HTR-8/SVneo (cell line): ENCODE data around the gene GATAD2A.

Experiments
- DNase-seq: peaks from one replicate; pipeline ENCODE4 v3.0.0; 2011; ENCODE audit warnings: low spot score, mixed read lengths; ENCODE audit not compliant: insufficient read length
- FAIRE-seq: peaks from 2 replicates; lab custom pipeline; 2011; peaks lifted over from hg19 to GRCh38; lab: Jason Lieb, UNC

GATAD2A gene

DNA sequence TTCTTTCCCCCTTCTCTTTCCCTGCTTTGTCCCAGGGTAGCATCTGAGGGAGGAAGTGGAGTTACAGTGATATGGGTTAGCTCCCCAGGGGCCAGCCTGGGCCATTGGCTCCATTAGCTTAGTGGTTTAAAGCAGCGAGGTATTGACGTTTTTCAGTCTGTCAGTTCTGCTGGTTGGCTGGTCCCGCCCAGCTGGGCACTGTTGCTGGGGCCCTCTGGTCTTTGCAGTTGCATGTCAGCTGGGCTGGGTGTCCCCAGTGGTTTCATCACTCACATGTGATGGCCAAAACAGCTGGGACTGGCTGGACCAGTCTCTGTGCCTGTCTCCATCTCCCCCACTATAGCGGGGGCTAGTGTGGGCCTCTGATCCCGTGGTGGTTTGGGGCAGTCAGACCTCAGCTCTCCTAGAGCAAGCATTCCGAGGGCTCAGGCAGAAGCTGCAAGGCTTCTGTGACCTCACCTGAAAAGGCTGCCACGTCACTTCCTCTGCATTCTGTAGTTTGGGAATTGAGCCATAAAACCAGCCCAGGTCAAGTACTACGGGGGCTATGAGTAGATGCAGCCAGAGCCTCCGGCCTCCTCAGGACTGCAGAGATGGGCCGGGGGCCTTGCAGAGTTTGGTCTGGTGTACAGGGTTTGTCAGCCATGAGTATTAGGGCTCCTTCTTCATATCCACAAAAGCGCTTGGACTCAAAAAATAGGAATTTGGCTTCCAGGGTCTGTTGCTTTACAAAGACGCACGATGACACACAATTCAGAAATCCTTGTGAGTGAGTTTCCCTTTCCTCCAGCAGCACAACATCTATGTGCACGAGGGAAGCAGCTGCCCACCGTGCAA is 79.9 kb downstream of the GATAD2A start:
- FAIRE-seq, result no peak
- DNase-seq, result no peak

DNA sequence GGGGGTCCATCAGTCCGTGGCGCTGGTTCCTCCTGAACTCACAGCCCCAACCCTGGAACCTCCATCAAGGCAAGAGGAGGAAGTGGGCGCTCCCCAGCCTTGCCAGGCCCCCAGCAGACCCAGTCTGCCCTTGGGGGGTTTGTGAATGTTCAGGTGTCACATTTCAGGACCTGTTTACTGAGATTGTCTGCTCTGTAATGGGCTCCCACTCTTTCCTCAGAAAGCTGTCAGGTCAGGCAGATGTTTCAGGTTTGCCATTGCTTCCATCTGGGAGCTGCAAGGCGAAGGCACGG is 80.5 kb downstream of the GATAD2A start:
- DNase-seq (no peak), FAIRE-seq (no peak)

DNA sequence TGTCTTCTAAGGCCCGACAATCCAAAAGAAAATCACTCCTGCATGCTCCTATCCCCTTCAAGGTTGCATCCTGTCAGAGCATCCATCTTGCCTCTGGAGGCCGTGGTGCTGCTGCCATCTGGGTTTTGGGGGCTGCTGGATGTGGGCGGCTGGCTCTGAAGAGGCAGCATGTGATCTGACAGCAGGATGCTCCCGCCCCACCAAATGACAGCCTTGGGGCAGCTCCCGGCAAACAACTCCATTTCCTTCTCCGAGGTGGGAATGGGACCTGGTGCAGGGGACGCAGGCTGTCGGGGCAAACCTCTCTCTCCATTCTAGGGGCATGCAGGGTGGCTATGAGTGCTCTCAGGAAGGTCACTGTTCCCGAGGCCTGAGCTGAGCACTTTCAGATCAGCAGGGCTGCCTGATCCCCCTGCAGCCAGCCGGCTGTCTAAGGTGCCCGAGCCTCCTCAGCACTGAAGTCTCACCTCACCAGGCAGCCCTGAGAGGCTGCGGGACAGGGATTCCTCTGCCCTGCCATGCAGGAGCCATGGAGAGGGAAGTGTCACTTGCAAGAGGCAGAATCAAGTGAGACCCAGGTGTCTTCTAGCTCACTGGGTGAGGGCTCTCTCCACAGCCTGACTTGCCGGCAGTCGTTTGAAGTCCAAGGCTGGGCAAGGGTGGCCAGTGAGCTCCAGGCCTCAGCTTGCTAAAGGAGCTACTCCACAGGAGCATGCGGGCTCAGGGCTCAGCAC is 81.0 kb downstream of the GATAD2A start:
- DNase-seq (no peak), FAIRE-seq (no peak)

DNA sequence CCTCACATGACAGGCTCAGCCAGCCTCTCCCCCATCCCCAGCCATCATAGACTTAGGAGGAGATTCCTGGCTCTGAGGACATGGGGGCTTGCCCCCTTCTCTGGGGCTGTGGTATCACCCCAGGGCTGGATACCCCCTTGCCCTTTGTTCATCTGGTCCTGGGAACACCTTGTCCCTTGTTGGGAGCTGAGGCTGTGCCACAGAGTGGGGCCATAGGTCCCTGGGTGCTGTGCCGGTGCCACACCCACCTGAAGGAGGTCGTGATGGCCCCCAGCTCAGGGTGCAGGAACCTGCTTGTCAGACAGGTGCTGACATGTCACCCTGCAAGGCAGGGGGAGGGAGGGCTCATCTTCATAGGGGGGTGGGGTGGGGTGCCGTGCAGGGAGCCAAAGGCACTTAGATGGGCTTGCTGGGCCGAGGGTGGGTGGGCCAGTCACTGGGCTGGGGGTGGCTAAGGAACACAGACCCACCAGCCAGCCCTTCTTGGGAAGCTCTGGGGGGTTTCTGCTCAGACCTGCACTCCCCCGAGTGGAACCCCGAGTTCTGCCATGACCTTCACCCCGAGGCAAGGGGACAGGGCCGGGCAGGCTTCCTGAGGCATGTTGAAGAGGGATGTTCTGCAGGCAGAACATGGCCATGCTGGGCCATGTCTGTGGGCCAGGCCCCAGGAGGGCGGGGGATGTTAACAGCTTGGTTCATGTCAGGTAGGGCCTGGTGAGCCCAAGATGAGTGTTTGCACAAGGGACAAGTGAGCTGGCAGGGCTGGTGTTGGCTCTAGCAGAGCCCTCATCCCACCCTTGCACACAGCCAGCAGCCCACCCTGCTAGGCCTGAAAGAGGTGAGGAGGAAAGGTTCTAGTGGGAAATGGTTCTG is 81.8 kb downstream of the GATAD2A start:
- DNase-seq, result no peak
- FAIRE-seq, result no peak

DNA sequence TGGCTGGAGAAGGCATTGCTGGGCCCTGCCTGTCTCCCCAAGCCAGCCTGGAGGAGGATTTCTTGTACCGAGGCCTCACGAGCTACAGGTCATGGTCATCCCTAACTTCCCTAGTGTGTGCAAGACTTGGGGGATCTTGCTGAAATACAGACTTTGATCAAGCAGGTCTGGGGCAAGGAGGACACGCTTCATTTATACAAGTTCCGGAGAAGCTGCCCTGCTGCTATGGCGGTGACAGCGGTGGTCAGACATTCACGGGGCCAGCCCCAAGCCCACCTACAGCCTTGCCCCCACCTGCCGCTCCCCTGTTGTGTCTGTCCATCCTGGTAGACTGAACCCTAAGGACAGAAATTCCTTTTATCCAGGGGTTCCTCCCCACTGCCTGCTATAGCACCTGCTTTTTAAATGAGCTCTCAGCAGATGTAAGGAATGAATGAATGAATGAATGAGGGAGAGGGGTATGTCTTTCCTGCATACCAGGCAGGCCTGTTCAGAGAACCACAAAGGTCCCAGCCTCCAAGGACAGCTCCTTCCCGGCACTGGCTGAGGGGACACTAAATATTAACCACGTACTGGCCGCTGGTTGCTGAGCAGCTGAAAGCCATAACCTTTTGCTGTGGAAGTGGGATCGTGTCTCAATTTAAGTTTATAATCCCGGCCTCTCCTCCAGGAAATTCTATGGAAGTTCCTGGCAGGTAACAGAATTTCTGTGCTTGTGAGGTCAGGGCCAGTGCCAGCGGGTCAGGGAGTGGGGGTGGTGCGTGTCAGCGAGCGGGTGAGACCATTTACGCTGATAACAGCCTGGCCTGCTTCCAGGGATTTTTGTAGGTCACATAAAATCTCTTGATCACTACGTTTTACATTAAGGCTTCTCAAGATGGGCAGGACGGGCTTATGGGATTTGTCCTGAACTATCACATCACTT is 82.7 kb downstream of the GATAD2A start:
- FAIRE-seq, result no peak
- DNase-seq, result no peak

DNA sequence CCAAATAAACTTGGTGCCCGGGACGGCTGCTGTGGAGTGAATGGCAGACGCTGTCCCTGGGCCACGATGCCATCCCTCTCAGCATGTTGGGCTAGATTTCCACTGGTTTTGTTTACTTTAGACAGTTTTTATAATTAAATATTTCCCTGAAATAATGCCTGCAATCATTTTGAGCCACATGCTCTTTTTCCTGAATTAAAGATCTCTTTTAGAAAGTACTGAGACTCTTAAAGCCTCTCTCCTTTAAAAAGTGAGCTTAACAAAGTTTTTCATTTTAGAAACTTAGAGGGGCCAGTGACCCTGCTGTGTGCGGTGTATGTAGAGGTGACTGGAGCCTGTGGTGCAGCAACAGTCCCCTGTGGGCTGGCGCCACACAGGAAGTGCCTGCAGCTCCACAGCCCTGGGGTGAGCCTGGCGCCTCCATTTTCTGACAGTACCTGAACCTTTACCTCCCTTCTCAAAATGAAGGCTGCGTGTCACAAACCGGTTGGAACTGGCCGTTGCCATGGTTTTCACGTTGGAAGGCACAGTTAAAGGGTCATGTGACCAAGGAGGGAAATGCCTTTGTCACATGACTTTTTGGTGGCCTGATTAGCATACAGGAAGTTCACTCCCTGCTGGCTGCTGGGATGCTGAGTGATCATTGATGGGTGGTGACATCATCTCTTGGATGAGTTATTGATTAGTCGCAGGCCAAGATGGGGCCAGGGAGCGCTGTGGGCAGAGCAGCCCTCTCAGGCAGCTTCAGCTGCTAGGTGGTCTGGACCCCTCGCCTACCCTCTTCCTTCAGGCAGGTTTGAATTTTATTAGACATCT is 83.6 kb downstream of the GATAD2A start:
- peak; percentile 78 for FAIRE-seq
- DNase-seq, result peak; percentile 76

DNA sequence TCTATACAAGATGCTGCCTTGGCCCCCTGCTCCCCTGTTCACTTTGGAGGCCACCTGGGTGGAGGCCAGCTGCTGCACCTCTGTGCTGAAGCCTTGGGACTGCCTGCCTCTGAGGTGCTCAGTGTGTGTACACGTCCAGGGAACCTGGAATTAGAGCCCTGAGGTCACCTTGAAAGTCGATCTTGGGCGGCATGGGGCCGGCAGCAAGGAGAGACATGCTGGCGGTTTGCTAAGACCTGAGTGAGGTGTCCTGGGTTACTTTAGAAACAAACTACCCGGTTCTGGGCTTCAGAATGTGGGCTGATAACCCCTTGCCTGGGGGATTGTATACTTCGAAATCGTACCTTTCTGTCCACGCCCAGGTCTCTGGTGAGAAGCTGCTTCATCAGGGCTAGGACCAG is 84.3 kb downstream of the GATAD2A start:
- FAIRE-seq (no peak), DNase-seq (no peak)

DNA sequence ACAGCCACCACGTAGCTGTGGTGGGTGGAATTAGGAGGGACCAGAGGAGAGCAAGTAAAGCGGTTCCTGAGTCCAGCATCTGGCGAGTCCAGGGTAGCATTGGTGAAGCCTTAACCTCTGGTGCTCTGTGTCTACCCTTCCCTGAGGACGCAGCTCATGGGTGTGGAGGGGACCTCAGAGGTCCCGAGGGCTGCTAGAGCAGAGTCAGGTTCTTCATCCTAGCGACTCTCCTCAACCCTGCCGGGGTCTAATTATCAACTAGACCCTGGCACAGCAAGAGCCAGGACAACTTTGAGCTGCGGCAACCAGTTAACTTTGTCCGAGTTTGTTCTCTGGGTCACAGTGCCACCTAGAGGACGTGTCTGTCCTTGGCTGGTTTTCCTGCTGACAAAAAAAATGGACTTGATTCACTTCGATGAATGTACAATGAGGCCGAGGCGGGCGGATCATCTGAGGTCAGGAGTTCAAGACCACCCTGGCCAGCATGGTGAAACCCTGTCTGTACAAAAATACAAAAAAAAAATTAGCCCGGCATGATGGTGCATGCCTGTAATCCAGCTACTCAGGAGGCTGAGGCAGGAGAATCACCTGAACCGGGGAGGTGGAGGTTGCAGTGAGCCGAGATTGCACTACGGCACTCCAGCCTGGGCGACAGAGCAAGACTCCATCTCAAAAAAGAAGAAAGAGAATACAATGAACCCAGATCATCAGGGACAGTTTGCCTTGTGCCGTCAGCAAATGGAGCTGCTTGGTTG is 84.9 kb downstream of the GATAD2A start:
- FAIRE-seq, result peak; percentile 91
- peak; percentile 91 for DNase-seq

DNA sequence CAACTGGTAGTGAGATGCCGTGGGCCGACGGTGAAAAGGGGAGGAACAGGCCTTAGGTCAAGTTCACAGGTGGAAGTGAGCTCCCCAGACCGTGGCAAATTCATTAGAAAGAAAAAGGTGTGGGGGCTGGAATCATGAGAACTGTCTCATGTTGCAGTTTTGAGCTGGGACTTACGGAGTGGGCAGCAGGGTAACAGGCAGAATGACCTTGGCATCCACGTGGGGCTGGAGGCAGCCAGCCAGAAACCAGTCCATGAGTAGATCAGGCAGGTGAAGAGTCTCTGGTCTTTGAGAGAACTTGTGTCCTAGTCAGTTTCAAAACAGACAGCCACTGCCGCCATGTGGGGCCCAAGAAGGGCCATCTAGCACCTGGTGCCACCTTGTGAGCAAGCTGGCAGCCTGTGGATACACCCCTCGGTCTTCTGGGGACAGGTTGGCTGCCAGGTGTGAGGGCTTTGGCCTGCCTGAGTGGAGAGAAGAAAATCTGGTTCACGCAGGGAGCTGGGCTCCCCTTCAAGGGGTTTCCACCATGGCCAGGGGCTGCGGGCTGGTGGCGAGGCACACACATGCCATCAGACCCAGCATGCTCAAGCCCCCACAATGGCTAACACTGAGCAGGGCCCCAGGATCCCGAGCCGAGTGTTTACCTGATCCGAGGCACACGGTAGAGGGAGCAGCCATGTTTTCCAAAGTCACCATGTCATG is 86.0 kb downstream of the GATAD2A start:
- FAIRE-seq (no peak), DNase-seq (no peak)

DNA sequence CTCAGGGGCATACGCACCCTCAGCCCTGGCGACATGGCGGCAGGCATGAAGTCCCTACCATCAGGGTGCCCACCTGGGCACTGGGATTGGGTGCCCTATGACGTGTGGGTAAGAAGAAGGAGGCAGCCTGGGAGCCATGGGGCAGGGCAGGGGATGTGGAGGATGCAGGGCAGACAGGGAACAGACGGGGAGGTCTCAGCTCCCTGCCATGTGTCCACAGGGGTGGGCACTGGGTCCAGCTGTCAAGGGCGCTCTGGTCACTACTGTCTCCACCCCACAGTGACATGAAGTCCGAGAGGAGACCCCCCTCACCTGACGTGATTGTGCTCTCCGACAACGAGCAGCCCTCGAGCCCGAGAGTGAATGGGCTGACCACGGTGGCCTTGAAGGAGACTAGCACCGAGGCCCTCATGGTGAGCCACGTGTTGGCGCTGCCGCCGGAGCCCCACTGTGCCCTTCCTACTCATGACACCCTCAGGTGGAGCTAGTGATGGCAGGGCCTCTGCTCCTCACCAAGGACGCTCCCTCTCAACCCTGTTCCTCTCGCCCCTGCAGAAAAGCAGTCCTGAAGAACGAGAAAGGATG is 86.6 kb downstream of the GATAD2A start:
- no peak for FAIRE-seq
- no peak for DNase-seq

DNA sequence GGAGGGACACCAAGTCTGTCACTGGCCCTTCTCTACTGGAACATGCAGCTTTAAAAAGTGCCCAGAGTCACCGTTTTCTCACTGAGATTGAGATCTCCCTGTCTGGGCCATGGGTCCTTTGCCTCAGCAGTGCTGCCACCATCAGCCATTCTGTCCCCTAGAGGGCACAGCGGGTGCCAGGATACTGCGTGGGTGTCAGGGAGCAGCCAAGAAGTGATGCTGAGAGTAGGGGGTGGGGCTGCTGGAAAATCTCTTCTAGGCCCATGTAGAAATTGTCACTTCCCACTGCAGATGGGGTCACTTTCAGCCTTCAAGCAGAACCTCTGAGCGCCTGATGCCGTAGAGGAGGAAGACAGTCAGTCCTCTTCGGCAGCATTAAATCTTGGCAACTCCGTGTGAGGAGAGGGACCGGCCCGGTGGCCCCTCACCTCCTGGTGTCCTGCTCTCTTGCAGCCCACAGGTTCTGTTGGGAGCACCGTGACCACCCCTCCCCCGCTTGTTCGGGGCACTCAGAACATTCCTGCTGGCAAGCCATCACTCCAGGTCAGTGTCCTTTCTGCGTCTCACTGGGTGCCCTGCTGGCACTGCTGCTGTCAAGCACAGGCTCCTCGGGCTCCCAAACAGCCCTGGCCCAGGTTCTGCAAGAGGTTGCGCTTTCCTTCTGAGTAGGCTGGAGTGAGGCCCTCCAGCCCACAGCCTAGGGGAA is 88.5 kb downstream of the GATAD2A start:
- FAIRE-seq, result no peak

DNA sequence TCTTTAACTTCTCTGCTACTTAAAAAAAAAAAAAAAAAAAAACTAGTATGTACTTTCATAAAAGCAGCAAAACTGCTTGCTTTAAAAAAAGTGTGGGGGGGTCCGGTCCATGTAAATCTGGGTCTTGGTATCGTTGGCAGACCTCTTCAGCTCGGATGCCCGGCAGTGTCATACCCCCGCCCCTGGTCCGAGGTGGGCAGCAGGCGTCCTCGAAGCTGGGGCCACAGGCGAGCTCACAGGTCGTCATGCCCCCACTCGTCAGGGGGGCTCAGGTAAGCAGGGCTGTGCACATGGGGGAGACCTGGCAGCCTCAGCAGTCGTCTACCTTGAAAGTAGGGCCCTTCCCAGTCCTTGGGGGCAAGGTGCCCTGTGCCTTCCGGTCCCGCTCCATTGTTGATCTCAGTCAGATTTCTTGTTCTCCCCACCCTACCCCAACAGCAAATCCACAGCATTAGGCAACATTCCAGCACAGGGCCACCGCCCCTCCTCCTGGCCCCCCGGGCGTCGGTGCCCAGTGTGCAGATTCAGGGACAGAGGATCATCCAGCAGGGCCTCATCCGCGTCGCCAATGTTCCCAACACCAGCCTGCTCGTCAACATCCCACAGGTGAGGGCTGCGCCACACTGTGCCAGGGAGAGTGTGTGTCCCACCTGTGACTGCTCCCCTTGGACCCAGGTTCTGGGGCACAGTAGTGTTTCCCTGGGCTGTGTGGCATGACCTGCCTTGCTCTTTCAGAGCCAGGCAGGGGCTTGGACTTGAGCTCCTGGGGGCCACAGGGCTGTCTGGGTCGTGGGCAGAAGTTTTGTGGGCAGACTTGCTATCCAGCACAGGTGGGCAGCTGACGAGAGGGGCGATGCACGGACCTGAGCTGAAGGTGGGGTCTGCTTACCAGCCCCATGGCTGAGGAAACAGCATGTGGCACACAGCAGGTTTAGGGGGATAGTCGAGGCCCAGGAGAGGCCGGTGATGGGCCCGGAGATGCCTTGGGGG is 90.4 kb downstream of the GATAD2A start:
- FAIRE-seq (no peak), DNase-seq (no peak)

More for the DNA sequence above, 88.5 kb downstream of the GATAD2A start:
- no peak for DNase-seq

DNA sequence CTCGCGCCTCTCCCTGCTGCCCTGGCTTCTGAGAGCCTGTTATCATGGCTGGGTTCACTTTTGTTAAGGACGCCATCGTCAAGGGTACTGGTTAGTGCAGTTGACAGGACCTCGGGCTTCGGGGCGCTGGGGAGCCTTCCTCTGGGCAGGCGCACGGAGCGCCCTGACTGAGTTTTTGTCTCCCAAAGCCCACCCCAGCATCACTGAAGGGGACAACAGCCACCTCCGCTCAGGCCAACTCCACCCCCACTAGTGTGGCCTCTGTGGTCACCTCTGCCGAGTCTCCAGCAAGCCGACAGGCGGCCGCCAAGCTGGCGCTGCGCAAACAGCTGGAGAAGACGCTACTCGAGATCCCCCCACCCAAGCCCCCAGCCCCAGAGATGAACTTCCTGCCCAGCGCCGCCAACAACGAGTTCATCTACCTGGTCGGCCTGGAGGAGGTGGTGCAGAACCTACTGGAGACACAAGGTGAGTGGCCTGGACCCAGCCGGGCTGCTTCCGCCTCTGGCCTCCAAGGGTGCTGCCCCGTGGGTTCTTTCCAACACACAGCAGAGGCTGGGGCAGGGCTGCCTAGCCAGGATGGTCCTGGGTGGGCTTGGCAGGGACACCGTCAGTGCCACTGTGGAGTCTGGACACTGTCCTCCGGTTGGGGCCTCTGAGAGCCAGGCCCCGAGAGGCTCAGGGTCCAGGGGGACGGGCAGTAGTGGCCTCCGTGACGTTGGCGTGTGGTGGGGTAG is 92.9 kb downstream of the GATAD2A start:
- FAIRE-seq, result no peak

DNA sequence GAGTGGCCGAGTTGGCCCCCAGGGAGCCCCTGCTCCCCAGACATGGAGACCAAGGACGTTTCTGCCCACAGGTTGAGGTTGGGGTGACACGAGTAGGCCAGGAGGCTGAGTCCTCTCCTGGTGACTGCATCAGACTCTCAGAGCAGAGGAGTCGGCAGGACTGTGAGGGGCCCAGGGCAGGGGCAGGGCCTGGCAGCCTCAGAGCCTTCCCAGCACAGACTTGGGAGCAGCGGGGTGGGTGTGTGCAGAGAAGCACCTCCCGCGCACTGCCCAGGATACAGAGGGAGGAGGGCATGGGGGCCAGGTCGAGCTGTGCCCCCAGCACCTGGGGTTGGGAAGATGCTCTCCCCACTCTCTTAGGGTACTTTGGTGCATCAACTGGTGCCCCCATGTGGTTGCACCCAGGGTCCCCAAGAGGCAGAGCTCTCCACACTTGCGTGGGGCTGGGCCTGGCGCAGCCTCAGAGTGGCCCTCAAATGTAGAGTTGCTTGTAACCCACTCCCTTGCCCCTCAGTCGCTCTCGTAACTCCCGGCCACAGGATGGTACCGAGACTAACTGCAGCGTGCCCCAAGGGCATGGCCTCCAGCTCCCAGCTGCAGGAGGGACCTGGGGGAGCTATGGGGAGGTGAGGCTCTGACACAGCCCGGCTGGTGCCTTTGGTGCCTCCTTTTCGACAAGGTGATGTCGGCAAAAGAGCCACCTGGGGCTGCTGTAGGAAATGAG is 94.0 kb downstream of the GATAD2A start:
- FAIRE-seq (no peak), DNase-seq (no peak)

More for the DNA sequence above, 92.9 kb downstream of the GATAD2A start:
- DNase-seq, result no peak
